HG02981 (cell line): Measurements from ENCODE around the gene PSTPIP2.

Experiments used
- ATAC-seq: cut with Tn5 transposase; IDR thresholded peaks from one replicate; pipeline ENCODE4 v1.9.1; 2021; ENCODE audit warnings: mild to moderate bottlenecking, moderate library complexity; ENCODE audit not compliant: unreplicated experiment

Gene PSTPIP2

DNA sequence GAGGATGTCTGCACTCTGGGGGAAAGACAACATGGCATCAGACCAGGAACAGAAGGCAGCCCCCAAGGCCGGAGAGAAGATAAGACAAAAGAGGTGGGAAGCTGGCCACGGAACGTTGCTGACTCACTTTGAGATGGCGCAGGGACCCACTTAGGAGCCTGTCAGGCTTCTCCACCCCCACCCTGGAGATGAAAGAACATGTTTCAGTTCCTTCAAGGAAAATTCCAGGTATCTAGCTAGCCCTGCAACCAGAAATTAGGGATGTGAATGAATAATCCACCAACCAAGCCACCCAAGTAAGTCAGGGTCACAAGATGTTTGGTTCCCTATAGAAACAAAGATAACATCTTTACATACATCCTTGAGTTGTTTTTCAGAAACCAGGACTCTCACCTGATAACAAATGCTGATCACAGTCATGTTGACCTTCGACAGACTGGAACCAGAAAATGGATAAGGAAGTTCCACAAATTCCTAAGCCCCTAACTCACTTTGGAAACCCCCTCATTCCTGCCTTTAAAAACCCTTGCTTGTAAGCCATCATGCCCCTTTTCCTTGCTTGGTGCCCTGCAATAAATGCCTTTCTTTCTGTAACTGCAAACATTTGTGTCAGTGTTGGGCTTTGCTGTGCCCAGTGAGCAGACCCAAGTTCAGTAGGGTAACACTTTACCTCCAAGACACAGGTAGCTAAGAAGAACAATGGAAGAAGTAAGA, 31.9 kb downstream of the PSTPIP2 start:
- no peak for ATAC-seq

DNA sequence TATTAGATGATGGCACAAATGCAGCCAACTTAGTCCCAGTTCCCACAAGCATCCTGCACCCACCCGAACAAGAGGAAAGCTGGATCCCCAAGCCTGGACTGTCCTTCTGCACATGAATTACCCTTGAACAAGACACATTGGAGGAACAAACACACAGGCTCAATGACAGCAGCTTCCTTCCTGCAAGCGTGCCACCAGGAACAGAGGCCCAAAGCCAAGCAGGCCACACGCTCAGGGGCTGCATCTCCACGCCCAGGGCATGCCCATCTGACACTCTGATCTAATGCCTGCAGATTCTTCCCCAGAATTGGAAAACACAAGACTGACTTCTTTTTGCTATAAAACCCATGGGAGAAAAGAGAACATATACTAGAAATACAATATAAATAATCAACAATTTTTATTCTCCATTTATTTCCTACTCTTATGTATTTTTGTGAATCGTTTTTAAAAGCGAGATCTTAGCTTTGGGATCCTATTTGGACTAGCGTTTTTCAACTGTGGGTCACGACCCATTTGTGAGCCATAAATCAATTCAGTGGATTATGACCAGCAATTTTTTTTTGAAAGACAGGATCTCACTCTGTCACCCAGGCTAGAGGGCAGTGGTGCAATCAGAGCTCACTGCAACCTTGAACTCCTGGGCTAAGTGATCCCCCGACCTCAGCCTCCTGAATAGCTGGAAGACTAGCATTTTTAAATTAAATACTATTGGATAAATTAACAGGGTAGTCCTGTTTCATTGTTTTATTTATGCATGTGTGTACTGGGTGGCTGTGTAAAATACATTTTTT, 34.4 kb downstream of the PSTPIP2 start:
- no peak for ATAC-seq

DNA sequence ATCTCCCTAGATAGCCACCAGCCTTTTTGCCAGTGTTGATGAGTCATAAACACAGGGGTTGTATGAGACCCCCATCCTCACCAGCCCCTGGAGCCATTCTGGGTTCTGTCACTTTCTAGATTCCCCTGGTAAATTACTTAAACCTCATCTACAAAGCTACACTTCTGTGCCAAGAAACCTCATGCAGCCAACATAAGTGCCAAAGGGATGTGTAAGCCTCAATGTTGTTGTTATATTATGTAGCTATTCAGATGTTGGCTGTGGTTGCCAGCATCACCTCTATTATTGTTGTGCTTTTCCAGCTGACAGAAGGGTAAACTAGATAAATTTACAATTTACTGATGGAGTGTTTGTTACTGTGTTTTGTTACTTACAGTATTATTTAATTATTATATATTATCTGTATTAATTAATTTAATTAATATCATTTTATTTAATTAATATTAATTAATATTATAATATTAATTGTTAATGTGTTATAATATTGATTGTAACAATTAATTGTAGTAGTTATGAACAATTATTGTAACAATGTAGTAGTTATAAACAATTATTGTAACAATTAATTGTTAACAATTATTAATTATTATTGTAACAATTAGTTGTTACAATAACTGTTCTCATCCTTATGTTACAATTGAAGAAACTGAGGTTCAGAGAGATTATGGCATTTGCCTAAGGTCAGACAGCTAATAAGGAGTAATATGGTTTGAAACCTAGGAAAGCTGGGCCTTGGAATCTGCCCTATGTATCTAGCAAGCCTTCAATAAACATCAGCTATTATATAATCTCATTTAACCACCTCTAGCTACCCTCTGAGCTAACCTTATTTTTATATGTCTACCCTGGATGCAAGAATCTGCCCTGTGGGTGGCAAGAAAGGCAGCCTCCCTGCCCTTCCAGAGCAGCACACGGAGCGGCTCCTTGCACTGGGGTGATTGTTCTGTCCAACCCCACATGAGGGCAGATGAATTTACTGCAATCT, 36.1 kb downstream of the PSTPIP2 start:
- ATAC-seq: no peak

DNA sequence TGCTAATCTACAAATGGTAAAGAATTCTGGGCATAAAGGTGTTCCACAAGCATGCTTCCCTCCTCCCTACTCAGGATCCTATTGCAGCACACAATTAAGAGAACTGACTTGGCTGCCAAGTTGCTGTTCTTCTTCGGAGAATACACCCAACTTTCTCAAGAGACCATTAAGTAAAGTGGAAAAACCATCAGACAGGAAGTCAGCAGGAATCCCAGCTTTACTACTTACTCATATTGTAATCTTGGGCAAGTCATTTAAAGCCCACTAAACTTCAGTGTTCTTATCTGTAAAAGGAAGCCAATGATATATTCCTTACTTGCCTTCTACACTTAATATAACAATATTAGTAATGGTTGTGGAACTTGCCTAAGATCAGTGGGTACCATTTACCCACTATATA, 37.8 kb downstream of the PSTPIP2 start:
- no peak for ATAC-seq

DNA sequence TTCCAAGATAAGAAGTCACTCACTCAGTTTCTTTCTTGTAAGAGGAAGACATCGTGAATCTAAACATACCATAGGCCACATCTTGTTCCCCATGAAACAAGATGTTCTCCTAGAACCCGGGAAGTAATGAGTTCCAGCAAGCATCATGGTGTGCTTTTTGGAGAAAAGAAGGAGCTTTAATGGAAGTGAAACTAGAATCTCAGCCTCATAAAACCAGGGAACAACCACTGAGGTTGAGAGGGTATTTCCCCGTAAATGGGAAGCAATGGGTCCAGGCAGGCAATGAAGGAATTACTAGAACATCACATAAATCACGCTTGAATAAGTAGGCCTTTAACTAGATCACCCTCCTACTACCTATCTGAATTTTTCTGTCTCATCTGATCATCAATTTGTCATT, 40.3 kb downstream of the PSTPIP2 start:
- no peak for ATAC-seq

DNA sequence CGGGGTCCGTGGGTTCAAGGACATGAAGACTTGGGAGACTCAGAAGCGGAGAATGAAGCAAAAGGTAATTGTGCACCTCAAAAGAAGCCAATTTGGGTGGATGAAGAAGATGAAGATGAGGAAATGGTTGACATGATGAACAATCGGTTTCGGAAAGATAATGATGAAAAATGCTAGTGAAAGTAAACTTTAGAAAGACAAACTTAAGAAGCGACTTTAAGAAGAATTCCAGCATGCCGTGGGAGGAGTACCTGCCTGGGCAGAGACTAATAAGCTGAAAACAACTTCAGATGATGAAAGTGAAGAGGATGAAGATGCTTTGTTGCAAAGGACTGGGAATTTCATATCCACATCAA, 43.5 kb downstream of the PSTPIP2 start:
- ATAC-seq: no peak

DNA sequence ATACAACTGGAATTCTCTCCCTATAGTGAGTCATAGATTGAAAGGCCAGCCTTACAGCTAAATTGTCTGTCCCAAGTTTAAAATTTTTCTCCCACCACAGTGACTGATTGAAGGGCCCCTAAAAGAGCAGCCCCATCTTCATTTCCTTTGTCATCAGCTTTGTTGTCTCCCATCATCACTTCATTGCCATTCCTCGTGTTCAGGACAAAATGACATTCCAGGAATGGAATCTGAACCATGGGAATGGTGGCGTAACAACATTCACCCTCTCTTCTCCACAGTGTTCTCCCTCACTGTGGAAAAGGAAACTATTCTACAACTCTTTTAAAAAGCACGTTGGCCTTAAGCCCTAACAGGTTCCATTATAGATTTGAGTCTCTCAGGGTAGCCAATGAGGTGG, 52.1 kb downstream of the PSTPIP2 start:
- ATAC-seq: no peak

DNA sequence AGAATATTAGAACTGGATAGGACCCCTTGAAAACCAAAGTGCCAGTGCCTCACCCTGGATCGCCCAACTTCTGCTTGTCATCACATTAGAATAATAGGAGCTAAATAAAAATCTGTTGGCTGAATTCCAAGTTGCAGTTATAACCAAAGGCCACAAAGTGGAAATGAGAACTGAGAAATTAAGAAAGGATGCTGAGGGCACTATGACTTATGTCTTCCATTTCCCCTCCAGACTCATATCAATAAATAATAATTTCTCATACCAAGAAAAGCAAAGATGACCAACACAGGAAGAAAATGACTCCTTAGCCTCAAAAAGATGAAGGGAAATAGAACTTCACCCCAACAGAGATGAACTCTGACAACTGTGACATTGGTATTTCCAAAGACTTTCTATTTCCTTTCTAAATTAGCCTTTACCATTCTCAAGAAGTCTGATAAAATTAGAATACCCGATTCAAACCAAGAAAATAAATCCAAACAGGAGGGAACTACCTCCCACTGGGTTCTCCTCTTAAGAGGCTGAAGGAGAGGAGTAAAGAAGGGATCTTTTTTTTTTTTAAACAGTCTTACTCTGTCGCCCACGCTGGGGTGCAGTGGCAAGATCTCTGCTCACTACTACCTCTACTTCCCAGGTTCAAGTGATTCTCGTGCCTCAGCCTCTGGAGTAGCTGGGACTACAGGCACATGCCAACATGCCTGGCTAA, 58.4 kb downstream of the PSTPIP2 start:
- peak; percentile 73 for ATAC-seq

DNA sequence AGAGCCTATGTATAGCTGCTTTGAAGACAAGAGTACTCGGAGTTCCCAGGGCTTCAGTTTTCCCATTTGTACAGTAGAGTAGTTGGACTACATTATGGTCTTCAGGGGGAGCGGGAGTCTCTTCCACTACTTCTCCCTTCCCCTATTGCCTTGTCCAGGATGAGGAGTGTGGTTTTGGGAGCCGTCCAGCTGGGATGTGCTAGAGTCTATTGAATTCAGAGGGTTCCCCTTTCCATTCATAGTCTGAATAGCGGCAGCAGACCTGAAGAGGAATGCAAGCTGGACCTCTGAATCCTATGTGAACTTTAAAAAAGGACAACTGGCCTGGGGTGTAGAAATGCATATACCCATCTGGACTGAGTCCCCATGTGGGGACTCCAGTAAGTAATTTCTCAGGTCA, 61.4 kb downstream of the PSTPIP2 start:
- ATAC-seq: no peak

DNA sequence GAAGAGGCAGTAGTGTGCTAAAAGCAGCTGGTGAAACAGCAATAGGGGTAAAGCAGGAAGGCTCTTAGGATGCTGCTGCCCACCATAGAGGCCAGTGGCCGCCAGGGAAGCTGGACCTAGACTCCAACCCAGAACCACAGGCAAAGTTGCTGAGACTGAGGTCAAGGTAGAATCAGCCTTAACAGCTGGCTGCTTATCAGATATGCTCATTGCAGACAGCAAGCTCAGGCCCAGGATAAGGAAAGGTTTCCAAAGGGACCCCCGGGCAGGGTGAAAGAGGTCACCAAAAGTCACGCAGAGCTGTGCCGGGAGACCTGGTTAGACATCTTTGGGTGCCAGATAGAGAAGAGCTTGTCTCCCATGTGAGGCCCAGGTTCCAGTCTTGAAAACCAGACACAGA, 62.0 kb downstream of the PSTPIP2 start:
- ATAC-seq: no peak

DNA sequence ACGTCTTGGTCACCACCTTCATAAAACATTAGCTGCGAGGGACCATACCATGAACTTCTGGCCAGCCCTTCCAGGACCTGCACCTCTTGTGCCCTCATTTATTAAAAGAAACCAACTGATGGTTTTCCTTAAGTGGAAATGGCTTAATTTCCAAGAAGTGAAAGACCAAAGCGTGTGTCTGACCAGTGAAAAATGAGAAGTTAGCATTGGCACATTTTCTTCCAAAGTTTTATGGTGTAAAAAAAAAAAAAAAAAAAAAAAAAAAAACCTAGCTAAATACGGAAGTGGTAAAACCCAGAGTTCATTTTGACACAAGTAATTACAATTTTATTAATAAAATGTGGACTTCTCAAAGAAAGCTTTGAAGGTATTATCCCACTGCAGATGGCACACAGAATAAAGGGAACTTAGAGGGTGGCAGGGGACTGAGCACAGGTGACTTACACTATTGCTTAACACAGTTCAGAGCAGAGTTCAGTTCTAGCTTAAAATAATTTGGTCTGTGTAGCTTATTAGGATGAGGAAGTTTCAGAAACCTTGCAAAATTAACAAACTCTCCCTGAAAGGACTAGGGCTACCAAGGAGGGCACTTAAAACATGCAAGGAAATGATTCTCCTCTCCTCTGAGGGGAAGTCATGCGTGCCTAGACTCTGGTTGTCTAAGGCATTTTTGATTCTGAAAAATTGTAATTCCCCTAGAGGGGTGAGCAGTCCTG, 62.8 kb downstream of the PSTPIP2 start:
- no peak for ATAC-seq

DNA sequence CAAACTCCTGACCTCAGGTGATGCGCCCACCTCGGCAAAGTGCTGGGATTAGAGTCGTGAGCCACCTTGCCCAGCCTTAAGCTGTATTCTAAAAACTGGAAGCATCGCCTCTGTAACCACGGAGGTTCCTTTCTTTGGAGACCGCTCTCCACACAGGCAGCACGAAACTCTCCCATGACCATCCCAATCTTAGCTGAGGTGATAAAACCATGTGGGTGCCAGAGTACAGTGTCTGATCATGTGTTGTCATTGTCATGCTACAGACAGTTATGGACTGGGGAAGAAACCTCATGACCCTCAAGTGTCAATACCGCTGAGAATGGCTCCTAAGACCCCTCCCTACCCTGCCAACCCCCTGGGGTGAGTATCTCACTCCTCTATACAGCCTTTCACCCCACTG, 63.5 kb downstream of the PSTPIP2 start:
- no peak for ATAC-seq

DNA sequence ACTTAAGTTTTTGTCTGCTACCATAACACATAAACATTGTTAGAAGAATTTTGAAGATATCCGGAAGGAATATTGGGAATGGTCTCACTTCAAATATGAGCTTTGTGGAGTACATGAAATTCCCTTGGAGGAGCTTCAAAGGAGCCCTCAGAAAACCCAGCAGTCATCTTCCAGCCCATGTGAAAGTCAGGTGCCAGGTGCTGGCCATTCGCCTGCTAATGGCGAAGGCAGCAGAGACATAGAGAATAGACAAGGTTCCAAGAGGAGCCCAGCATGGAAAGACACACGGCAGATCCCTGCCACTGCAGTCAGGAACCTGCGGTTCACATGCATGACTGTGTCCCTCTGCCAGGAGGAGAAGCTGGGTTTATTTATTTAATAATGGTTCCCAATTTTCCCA, 64.9 kb downstream of the PSTPIP2 start:
- ATAC-seq: no peak

DNA sequence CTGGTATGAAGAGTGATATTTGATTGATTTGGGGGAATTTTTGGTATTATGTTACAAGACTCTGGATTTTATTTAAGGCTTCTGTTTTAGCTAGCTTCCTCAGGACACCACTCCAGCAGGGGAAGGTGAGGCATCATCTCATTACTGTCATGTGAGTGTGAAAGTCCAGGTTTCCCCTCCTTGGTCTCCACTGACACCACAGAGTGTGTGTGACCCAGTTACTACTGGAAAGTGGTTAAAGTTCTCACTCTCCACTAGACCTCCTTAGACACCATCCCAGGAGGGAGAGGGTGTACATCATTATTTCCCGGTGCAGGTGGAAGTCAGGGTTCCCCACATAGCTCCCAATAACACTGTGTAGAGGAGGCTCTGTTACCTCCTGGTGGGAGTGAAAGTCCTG, 69.1 kb downstream of the PSTPIP2 start:
- no peak for ATAC-seq

DNA sequence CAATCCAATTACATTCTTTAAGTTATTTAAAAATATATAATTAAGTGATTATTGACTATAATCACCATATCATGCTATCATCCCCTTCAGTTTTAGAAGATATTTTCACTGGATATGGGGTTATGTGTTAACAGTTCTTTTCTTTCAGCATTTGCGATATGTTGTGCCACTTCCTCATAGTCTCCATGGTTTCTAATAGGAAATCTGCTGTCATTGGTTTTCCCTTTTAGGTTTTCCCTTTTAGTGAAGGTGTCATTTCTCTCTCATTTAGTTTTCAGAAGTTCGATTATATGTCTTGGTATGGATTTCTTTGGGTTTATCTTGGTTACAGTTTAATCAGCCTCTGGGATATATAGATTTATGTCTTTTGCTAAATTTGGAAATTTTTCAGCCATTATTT, 70.2 kb downstream of the PSTPIP2 start:
- no peak for ATAC-seq

DNA sequence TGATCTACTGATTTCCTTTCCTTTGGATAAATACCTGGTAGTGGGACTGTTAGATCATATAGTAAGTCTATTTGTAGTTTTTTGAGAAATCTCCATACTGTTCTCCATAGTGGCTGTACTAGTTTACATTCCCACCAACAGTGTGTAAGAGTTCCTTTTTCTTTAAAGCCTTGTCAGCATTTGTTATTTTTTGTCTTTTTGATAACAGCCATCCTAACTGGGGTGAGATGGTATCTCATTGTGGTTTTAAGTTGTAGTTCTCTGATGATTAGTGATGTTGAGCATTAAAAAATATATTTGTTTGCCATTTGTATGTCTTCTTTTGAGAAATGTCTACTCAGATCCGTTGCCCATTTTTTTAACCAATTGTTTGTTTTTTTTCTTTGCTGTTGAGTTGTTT, 71.0 kb downstream of the PSTPIP2 start:
- no peak for ATAC-seq

DNA sequence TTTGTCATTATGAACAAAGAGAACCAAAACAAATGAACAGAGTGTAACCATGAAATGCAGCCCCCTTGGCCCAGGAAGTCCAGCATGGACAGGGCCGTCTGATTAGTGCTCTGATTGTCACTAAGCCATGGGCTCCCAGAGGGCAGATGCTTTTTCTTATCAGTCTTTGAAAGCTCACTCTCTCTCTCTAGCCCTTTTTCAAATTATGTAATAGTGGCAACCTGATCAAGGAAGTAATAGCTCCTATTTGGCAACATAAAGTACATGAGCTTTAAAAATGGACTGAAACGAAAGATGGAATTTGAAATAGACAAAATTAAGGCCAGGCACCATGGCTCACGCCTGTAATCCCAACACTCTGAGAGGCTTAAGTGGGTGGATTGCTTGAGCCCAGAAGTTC, 72.5 kb downstream of the PSTPIP2 start:
- no peak for ATAC-seq

DNA sequence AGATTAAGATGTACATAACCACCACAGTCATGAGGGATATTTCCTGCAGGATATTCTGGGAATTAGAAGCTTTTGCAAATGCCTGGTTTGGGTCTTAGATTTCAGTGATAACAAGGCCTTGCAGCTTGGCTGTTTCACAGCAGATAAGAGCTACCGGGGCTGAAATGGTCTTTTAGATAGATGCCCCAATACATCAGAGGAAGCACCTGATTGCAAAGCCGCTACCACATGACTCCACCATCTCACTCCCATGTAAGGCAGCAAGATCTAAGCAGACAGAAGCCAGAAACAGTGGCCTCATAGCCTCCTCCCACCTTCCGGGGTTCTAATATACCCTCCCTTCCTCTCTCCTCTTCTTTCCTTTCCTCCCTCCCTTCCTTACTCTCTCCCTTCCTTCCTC, 73.8 kb downstream of the PSTPIP2 start:
- ATAC-seq: no peak

DNA sequence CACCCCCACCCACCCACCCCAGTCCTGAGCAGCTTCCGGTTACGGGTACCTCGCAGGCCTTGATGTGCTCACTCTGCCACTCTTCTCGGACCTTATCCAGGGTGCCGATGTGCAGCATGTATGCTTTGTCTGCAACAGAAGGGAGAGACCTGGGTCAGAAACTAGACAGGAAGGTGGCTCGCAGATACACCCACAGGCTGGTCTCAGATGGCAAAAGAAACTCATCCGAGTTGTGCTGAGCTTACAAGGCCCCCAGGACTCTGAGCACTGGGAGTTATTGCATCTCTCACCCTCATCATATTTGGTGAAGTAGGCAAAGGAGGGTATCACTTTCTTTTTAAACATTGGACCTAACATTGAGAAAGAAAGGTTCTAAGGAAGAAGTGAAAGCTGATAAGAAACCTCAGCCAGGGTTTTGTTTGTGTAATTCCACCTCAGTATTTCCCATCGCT, 74.3 kb downstream of the PSTPIP2 start:
- no peak for ATAC-seq

DNA sequence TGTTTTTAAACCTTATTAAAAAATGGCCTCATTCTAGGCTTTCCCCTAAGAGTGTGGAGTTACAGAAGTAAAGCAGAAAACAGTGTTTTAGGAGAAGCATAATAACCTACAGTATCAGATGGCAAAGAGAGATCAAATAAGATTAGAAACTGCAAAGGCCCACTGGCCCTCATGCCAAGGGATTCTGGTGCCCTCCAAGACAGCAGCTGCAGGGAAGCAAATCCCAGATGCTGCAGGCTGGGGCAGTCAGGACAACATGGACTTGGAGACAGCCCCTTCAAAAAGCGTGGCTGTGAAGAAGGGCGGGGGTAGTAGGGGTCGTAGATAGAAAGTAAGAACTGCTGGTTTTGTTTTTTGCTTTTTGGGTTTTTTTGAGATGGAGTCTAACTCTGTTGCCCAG, 76.6 kb downstream of the PSTPIP2 start:
- no peak for ATAC-seq
